Loucy (cell line): ENCODE data around the gene SORCS1.

Experiments
- H2AFZ ChIP-seq: fragments of 200-600 bp; sonication (generic); 2 replicates; pipeline ENCODE4 v1.6.0; 2016; ENCODE audit warnings: antibody characterized with exemption, mild to moderate bottlenecking, low read length, moderate library complexity
- H3F3A ChIP-seq: fragments of 200-600 bp; 2 replicates; pipeline ENCODE4 v1.6.0; 2016; ENCODE audit warnings: antibody characterized with exemption, low read depth, mild to moderate bottlenecking
- H3K27me3 ChIP-seq: fragments of 200-600 bp; sonication (generic); 2 replicates; pipeline ENCODE4 v1.6.1; 2014; ENCODE audit warnings: low read length, mild to moderate bottlenecking; ENCODE audit not compliant: insufficient read depth, poor library complexity, severe bottlenecking
- H3K36me3 ChIP-seq: fragments of 200-600 bp; sonication (generic); 2 replicates; pipeline ENCODE4 v1.6.1; 2016; ENCODE audit warnings: low read length; ENCODE audit not compliant: insufficient read depth
- H3K4me1 ChIP-seq: fragments of 200-600 bp; sonication (generic); 2 replicates; pipeline ENCODE4 v1.5.1; 2014; ENCODE audit warnings: low read length, mild to moderate bottlenecking; ENCODE audit not compliant: insufficient read depth, poor library complexity, severe bottlenecking
- H3K4me2 ChIP-seq: fragments of 200-600 bp; sonication (generic); 2 replicates; pipeline ENCODE4 v1.6.0; 2014; ENCODE audit warnings: antibody characterized with exemption, low read length, low read depth, mild to moderate bottlenecking; ENCODE audit not compliant: poor library complexity, severe bottlenecking
- H3K4me3 ChIP-seq: fragments of 200-600 bp; sonication (generic); 2 replicates; pipeline ENCODE4 v1.5.1; 2014; ENCODE audit warnings: low read length, mild to moderate bottlenecking, mixed read lengths; ENCODE audit not compliant: poor library complexity, severe bottlenecking
- H3K79me2 ChIP-seq: fragments of 200-600 bp; sonication (generic); 2 replicates; pipeline ENCODE4 v1.6.1; 2014; ENCODE audit warnings: low read length; ENCODE audit not compliant: insufficient read depth
- H3K9ac ChIP-seq: fragments of 200-600 bp; sonication (generic); 2 replicates; pipeline ENCODE4 v1.6.0; 2014; ENCODE audit warnings: mild to moderate bottlenecking, low read depth, low read length, moderate library complexity; ENCODE audit not compliant: poor library complexity, severe bottlenecking
- H3K9me2 ChIP-seq: fragments of 200-600 bp; sonication (generic); replicated peaks from 2 replicates; pipeline ENCODE4 v1.6.1; 2016; ENCODE audit warnings: low read depth, low read length, mixed read lengths
- H3K9me3 ChIP-seq: fragments of 200-600 bp; sonication (generic); 2 replicates; pipeline ENCODE4 v1.6.1; 2014; ENCODE audit warnings: mild to moderate bottlenecking, antibody characterized with exemption, low read length, low read depth; ENCODE audit not compliant: insufficient read depth
- H4K20me1 ChIP-seq: fragments of 200-600 bp; sonication (generic); 2 replicates; pipeline ENCODE4 v1.6.0; 2014; ENCODE audit warnings: antibody characterized with exemption, low read length, mild to moderate bottlenecking; ENCODE audit not compliant: insufficient read depth, poor library complexity, severe bottlenecking
- CTCF ChIP-seq: fragments of 200-600 bp; sonication (generic); conservative IDR thresholded peaks from 2 replicates; pipeline ENCODE4 v1.5.1; 2014; ENCODE audit warnings: mild to moderate bottlenecking, antibody characterized with exemption, low read length
- EZH2phosphoT487 ChIP-seq: fragments of 200-600 bp; IDR thresholded peaks from 2 replicates; pipeline ENCODE4 v1.6.1; 2018; ENCODE audit warnings: antibody characterized with exemption, mild to moderate bottlenecking, moderate library complexity, borderline replicate concordance

Gene SORCS1

DNA sequence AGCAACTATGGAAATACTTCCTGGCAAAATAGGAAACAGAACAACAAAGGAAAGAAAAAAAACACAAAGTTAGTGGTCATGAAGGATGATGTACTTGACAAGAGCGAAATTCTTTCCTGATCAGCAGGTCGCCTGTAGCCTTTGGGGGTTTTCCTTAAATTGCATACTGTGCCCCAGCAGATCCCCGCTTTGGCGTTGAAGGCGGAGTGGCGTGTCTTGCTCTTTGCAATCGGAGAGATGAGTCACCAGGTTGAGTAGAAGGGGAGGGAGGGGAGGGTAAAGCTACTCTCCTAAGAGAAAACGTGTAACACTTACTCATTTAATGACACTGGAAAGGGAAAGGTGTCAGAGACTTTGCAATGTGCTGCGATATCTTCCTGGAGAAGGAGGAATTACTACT, 587.2 kb downstream of the SORCS1 start:
- Histone ChIP-seq H3K27me3 (no peaks in the 10 kb centered on the region), H3K36me3 (no peaks in the 10 kb centered on the region), H4K20me1 (no peaks in the 10 kb centered on the region), H3K79me2 (no peaks in the 10 kb centered on the region), H3K4me2 (no peak overlapping the region), H2AFZ (no peak overlapping the region), H3K4me3 (no peak overlapping the region), H3K9me2 (no peaks in the 10 kb centered on the region), H3K9me3 (no peaks in the 10 kb centered on the region), H3F3A (no peaks in the 10 kb centered on the region), H3K4me1 (no peaks in the 10 kb centered on the region), H3K9ac (no peak overlapping the region)
- TF ChIP-seq EZH2phosphoT487 (no peak), CTCF (no peak)

DNA sequence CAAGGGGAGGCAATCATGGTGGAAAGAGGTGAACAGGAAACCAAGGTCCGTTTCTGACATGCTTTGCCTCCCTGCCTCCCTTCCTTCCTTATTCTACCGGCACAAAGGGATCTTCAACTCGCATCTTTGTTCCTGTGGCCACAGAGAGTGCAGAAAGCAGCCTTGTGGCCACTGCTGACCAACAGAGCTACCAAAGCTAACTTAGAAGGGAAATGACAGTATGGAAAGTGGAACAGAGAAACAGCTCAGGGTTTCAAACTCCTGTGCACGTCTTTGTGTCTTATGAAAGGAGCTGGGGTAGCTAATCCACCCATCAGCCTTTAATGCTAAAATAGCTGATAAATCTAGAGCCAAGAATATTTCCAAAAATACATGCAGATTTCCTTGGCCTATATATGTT, 588.0 kb downstream of the SORCS1 start:
- Histone ChIP-seq H3K9ac (no peak overlapping the region), H3K36me3 (no peaks in the 10 kb centered on the region), H3K79me2 (no peaks in the 10 kb centered on the region), H4K20me1 (no peaks in the 10 kb centered on the region), H2AFZ (no peak overlapping the region), H3F3A (no peaks in the 10 kb centered on the region), H3K9me3 (no peaks in the 10 kb centered on the region), H3K27me3 (no peaks in the 10 kb centered on the region), H3K4me1 (no peaks in the 10 kb centered on the region), H3K9me2 (no peaks in the 10 kb centered on the region), H3K4me2 (no peak overlapping the region), H3K4me3 (no peak overlapping the region)
- TF ChIP-seq EZH2phosphoT487 = no peak
- TF ChIP-seq CTCF = no peak

- Histone ChIP-seq H3K4me3 (no peak overlapping the region), H2AFZ (no peak overlapping the region), H3K4me2 (no peak overlapping the region), H3K27me3 (no peaks in the 10 kb centered on the region), H3K36me3 (no peaks in the 10 kb centered on the region), H3K79me2 (no peaks in the 10 kb centered on the region), H3F3A (no peaks in the 10 kb centered on the region), H3K9me3 (no peaks in the 10 kb centered on the region), H3K9ac (no peak overlapping the region), H3K9me2 (no peaks in the 10 kb centered on the region), H4K20me1 (no peaks in the 10 kb centered on the region), H3K4me1 (no peaks in the 10 kb centered on the region)
- no peak for TF ChIP-seq CTCF
- TF ChIP-seq EZH2phosphoT487 = no peak
These were observed 591.4 kb downstream of the SORCS1 start for GRCh38 chr10:106573106-106573505.
